ENCODE measurements around the gene NFIA.

DNA sequence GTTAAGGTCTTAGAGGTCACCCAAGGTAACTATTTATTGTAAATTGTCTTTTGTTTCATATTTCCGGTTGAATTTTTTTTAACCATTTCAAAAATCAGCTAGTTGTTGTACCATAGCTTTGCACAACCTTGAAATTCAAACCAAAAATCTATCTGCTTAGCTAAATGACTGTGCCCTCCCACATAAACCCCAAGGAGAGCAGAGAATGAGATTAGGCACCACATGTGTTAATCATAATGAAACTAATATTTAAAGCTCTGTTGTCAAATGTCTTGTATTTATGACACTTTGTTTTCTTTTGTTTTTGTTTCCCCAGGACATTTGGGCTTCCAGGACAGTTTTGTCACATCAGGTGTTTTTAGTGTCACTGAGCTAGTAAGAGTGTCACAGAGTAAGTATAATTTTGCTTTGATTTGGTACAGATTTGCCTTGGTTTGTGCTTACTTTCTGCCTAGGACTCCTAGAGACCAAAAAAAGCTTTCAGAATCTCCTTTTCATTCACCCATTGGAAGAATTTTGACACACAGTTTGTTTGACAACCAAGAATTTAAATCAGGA, 249.9 kb downstream of the NFIA start:
- TF ChIP-seq CTCF (IDR thresholded peaks at IDR 0.05): no peak
- TF ChIP-seq POLR2A (IDR thresholded peaks at IDR 0.05): no peak

Measured in Peyer's patch (tissue), 4 donors.